H1 (cell line): Measurements from ENCODE around the gene TBC1D20. TPM values are rescaled to one million over a fixed set of nuclear protein-coding genes. Genes with fewer than 3 reads are reported as not detected.

ENCODE experiments used
- CTCF ChIA-PET: fragments of 300-600 bp; sonication (Branson Sonifier 250); formaldehyde crosslinking; loops from one replicate; lab custom pipeline; 2021; ENCODE audit not compliant: partially characterized antibody; lab: Charles Lee
- POLR2A ChIA-PET: fragments of 300-600 bp; sonication (Branson Sonifier 250); formaldehyde crosslinking; loops from one replicate; lab custom pipeline; 2021; ENCODE audit warnings: inconsistent platforms; ENCODE audit not compliant: partially characterized antibody; lab: Charles Lee
- DNase-seq, 2 experiments: peaks; one replicate each; pipeline versions ENCODE4 v3.0.0 to v3.0.0-alpha.2; 2010 to 2022; ENCODE audit warnings: low spot score in 2 of 2, low read depth in 1 of 2, mixed read lengths in 1 of 2
- FAIRE-seq: peaks from 2 replicates; lab custom pipeline; 2011; peaks lifted over from hg19 to GRCh38; lab: Jason Lieb, UNC
- H2AFZ ChIP-seq: 2 replicates; pipeline ENCODE4 v1.8.1; 2012; ENCODE audit warnings: low read length, inconsistent platforms
- H2AK5ac ChIP-seq: 2 replicates; pipeline ENCODE4 v1.6.1; 2013; ENCODE audit warnings: low read depth, low read length
- H2BK120ac ChIP-seq: replicated peaks from 2 replicates; pipeline ENCODE3; 2013; ENCODE audit warnings: low read depth, low read length, inconsistent platforms
- H2BK12ac ChIP-seq: 2 replicates; pipeline ENCODE4 v1.6.1; 2013; ENCODE audit warnings: low read depth, low read length
- H2BK15ac ChIP-seq: 2 replicates; pipeline ENCODE4 v1.6.1; 2013; ENCODE audit warnings: low read length
- H2BK20ac ChIP-seq: 2 replicates; pipeline ENCODE4 v1.6.1; 2013; ENCODE audit warnings: low read length
- H2BK5ac ChIP-seq: 2 replicates; pipeline ENCODE4 v1.6.1; 2013; ENCODE audit warnings: low read depth, low read length
- H3K14ac ChIP-seq: 2 replicates; pipeline ENCODE4 v1.6.1; 2013; ENCODE audit warnings: inconsistent platforms; ENCODE audit not compliant: insufficient read length
- H3K18ac ChIP-seq: 2 replicates; pipeline ENCODE4 v1.6.1; 2013; ENCODE audit warnings: low read length; ENCODE audit errors: extremely low read depth
- H3K23ac ChIP-seq: 2 replicates; pipeline ENCODE4 v1.6.1; 2013; ENCODE audit warnings: inconsistent platforms; ENCODE audit not compliant: insufficient read length
- H3K23me2 ChIP-seq: 2 replicates; pipeline ENCODE4 v1.6.1; 2013; ENCODE audit warnings: low read depth, low read length
- H3K27ac ChIP-seq: 2 replicates; pipeline ENCODE4 v1.6.1; 2011; ENCODE audit warnings: low read depth, low read length, inconsistent platforms
- H3K27me3 ChIP-seq, 4 experiments: replicated peaks in 1 of 4; 1 replicate in 1 of 4; 2 replicates in 3 of 4; pipeline versions ENCODE4 v1.6.1 to v1.8.1; 2011 to 2013; ENCODE audit warnings: low read length in 3 of 4, mild to moderate bottlenecking in 3 of 4, inconsistent platforms in 2 of 4, mixed read lengths in 2 of 4, moderate library complexity in 1 of 4; ENCODE audit not compliant: control insufficient read depth in 3 of 4, insufficient read depth in 3 of 4; ENCODE audit errors: extremely low read depth in 1 of 4
- H3K36me3 ChIP-seq, 4 experiments: 2 replicates each; pipeline versions ENCODE4 v1.6.1 to v1.8.1; 2011 to 2013; ENCODE audit warnings: mild to moderate bottlenecking in 4 of 4, low read length in 3 of 4, moderate library complexity in 2 of 4, control low read depth in 1 of 4, inconsistent platforms in 1 of 4; ENCODE audit not compliant: insufficient read depth in 4 of 4, control insufficient read depth in 2 of 4
- H3K4ac ChIP-seq: replicated peaks from 2 replicates; pipeline ENCODE3; 2013; ENCODE audit warnings: low read length, low read depth, mixed read lengths, inconsistent platforms; ENCODE audit not compliant: insufficient read length
- H3K4me1 ChIP-seq, 4 experiments: replicated peaks in 1 of 4; 1 replicate in 1 of 4; 2 replicates in 3 of 4; pipeline versions ENCODE4 v1.6.1 to v1.8.1; 2011 to 2013; ENCODE audit warnings: low read length in 3 of 4, inconsistent platforms in 2 of 4, mixed read lengths in 1 of 4; ENCODE audit not compliant: insufficient read depth in 4 of 4, control insufficient read depth in 3 of 4
- H3K4me2 ChIP-seq, 2 experiments: 2 replicates each; pipeline versions ENCODE4 v1.6.1 to v1.8.1; 2011 to 2013; ENCODE audit warnings: low read depth in 2 of 2, low read length in 2 of 2, control low read depth in 1 of 2, inconsistent platforms in 1 of 2, mild to moderate bottlenecking in 1 of 2; ENCODE audit not compliant: insufficient read depth in 1 of 2
- H3K4me3 ChIP-seq, 4 experiments: fragments of 200-600, 300-600 bp in 1 of 4; sonication (generic), shearing (Covaris generic), sonication (Bioruptor Twin) in 1 of 4; 2 replicates each; pipeline versions ENCODE4 v1.5.1 to v1.8.1; 2011 to 2016; ENCODE audit warnings: low read length in 4 of 4, low read depth in 3 of 4, control low read depth in 2 of 4, inconsistent platforms in 2 of 4, mild to moderate bottlenecking in 2 of 4, mixed read lengths in 1 of 4, moderate library complexity in 1 of 4; ENCODE audit not compliant: insufficient read depth in 2 of 4; ENCODE audit errors: extremely low read depth in 1 of 4
- H3K56ac ChIP-seq: replicated peaks from 2 replicates; pipeline ENCODE3; 2013; ENCODE audit warnings: low read depth, mild to moderate bottlenecking, mixed read lengths, low read length, inconsistent platforms; ENCODE audit not compliant: insufficient read length
- H3K79me1 ChIP-seq: 2 replicates; pipeline ENCODE4 v1.6.1; 2013; ENCODE audit warnings: low read depth, low read length, control low read depth
- H3K79me2 ChIP-seq, 2 experiments: 2 replicates each; pipeline versions ENCODE4 v1.6.1 to v1.8.1; 2012 to 2013; ENCODE audit warnings: low read length in 2 of 2, mild to moderate bottlenecking in 2 of 2, inconsistent platforms in 1 of 2; ENCODE audit not compliant: insufficient read depth in 2 of 2, control insufficient read depth in 1 of 2
- H3K9ac ChIP-seq, 4 experiments: replicated peaks in 1 of 4; 1 replicate in 1 of 4; 2 replicates in 3 of 4; pipeline versions ENCODE4 v1.6.1 to v1.8.1; 2011 to 2013; ENCODE audit warnings: low read depth in 3 of 4, low read length in 3 of 4, control low read depth in 2 of 4, mild to moderate bottlenecking in 2 of 4, moderate library complexity in 2 of 4, inconsistent platforms in 1 of 4; ENCODE audit errors: extremely low read depth in 1 of 4
- H3K9me3 ChIP-seq, 2 experiments: 2 replicates each; pipeline versions ENCODE4 v1.6.1 to v1.8.1; 2012 to 2013; ENCODE audit warnings: mild to moderate bottlenecking in 2 of 2, moderate library complexity in 2 of 2, control low read depth in 1 of 2, inconsistent platforms in 1 of 2, low read depth in 1 of 2, low read length in 1 of 2, mixed read lengths in 1 of 2; ENCODE audit not compliant: insufficient read depth in 2 of 2
- H4K20me1 ChIP-seq, 2 experiments: replicated peaks in 1 of 2; 2 replicates each; pipeline versions ENCODE3 to v1.8.1; 2011 to 2013; ENCODE audit warnings: inconsistent platforms in 2 of 2, low read length in 2 of 2, mild to moderate bottlenecking in 1 of 2; ENCODE audit not compliant: insufficient read depth in 2 of 2, control insufficient read depth in 1 of 2
- H4K5ac ChIP-seq: 2 replicates; pipeline ENCODE4 v1.6.1; 2013; ENCODE audit warnings: low read length, low read depth, mixed read lengths, inconsistent platforms; ENCODE audit not compliant: insufficient read length
- H4K8ac ChIP-seq: 2 replicates; pipeline ENCODE4 v1.8.0; 2013; ENCODE audit warnings: mild to moderate bottlenecking, moderate library complexity, low read length, inconsistent platforms; ENCODE audit not compliant: insufficient read depth; ENCODE audit errors: extremely low read depth
- H4K91ac ChIP-seq: replicated peaks from 2 replicates; pipeline ENCODE3; 2013; ENCODE audit warnings: low read length, mixed read lengths, inconsistent platforms; ENCODE audit not compliant: insufficient read length
- POLR2A ChIP-seq, 2 experiments: IDR thresholded peaks; 1 replicate in 1 of 2; 2 replicates in 1 of 2; pipeline ENCODE4 v1.6.1; 2011; ENCODE audit warnings: low read depth in 2 of 2, low read length in 2 of 2, mild to moderate bottlenecking in 2 of 2; ENCODE audit errors: control extremely low read depth in 1 of 2
- SP2 ChIP-seq: IDR thresholded peaks from 2 replicates; pipeline ENCODE4 v1.6.1; 2012; ENCODE audit warnings: mild to moderate bottlenecking, low read length, inconsistent platforms
- SP4 ChIP-seq: IDR thresholded peaks from 2 replicates; pipeline ENCODE4 v1.6.1; 2012; ENCODE audit warnings: low read length, inconsistent platforms
- WGBS, 2 experiments: shearing (Covaris generic) in 1 of 2; methylation state at CpG; one replicate each; pipeline versions ENCODE4 v1.1.6 to v1.1.7; 2013 to 2015; ENCODE audit warnings: low lambda C conversion rate in 2 of 2, mixed read lengths in 2 of 2, inconsistent platforms in 1 of 2, low coverage in 1 of 2, missing lambda C conversion rate in 1 of 2; ENCODE audit not compliant: insufficient replicate concordance in 2 of 2, insufficient coverage in 1 of 2, insufficient read length in 1 of 2; ENCODE audit errors: extremely low coverage in 1 of 2, missing lambda C conversion rate in 1 of 2; 5-methylcytosine and 5-hydroxymethylcytosine counted together
- polyA plus RNA-seq, 7 experiments: library from polyadenylated mRNA; depleted of rRNA in 3 of 7; stranded (reverse) in 5 of 7; unstranded in 2 of 7; fragments of >200 nt in 5 of 7; fragments of 200-250 nt in 2 of 7; gene quantifications; 1 replicate in 5 of 7; 2 replicates in 1 of 7; 4 replicates in 1 of 7; pipeline versions ENCODE4 v1.2.1 to v1.2.3, GENCODE V29; 2011 to 2013; ENCODE audit warnings: missing spikeins in 2 of 7, mixed read lengths in 2 of 7
- total RNA-seq: library from RNA; stranded (reverse); fragmentation: NEBNext Ultra II Directional; extraction: Animal tissue kit (Norgen Biotek cat#: 25700); gene quantifications from 2 replicates; pipeline ENCODE4 v1.2.1, GENCODE V29; 2021

The TBC1D20 gene
- total and polyA plus RNA-seq, 2 of the 8 experiments (the other 6 are each of a cell fraction or from before 2014, with no cell fraction given) = 14.5 to 17.1 TPM

DNA sequence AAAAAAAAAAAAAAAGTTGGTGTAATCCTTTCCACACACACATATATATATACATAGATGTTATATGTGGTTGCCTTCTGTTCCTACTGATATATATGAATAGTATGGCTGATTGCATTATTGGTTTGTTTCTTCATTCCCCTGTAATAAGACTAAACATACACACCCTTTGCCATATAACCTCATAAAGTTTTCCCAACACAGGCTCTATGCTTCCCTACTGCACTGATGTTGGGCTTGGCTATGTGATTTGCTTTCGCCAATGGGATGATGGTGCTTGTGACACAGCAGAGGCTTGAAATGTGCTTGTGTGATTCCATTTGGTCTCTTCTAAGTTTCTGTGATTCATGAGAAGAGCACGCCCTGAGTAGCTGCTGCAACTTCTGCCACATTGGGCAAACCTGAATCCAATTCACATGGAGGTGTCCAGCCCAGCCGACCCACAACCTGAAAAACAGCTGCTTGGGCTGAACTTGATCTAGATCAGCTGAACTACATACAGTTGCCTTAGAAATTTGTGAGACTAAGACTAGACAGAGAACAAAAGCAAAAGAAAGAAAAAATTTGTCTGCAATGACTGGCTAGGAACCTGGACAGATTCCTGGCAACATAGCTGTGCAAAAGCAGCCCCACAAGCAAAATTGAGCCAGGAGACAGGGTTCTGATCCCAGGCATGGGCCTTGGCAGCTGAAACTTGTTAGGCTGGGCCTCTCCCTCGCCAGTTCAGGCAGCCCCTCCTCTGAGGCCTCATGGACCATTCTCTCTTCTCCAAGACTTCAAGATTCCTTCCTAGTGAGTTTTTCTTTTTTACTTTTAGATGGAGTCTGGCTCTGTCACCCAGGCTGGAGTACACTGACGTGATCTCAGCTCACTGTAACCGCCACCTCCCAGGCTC lies 13.4 kb upstream of the TBC1D20 start:
- Histone ChIP-seq H4K20me1 (peaks cover 0 to 2% of the 10 kb centered on the region in 2 experiments), H2BK12ac (no peak overlapping the region), H3K27ac (no peak overlapping the region), H2AFZ (no peak overlapping the region), H3K9me3 (peaks cover 2 to 5% of the 10 kb centered on the region in 2 experiments; a peak in 2 of 4 replicates), H2BK15ac (no peak overlapping the region), H3K79me1 (no peaks in the 10 kb centered on the region), H3K4me2 (no peak overlapping the region), H3K27me3 (no peaks in the 10 kb centered on the region), H3K56ac (no peak overlapping the region), H3K36me3 (peaks cover 0 to 15% (median 12%) of the 10 kb centered on the region in 4 experiments; a peak in 6 of 8 replicates), H4K91ac (no peak overlapping the region), H4K8ac (no peak overlapping the region), H3K9ac (no peak overlapping the region), H3K23me2 (no peaks in the 10 kb centered on the region), H3K14ac (no peak overlapping the region), H3K4me1 (no peaks in the 10 kb centered on the region), H2BK20ac (no peak overlapping the region), H2BK5ac (no peak overlapping the region), H3K23ac (no peak overlapping the region), H2AK5ac (no peak overlapping the region), H2BK120ac (no peak overlapping the region), H4K5ac (no peak overlapping the region), H3K4me3 (no peak overlapping the region), H3K18ac (no peak overlapping the region), H3K79me2 (no peaks in the 10 kb centered on the region), H3K4ac (no peak overlapping the region)
- WGBS, 2 experiments = 92% methylated on average over 6 of the region's 6 CpGs; no CpG with 5 or more reads in 1 of the 2 experiments
- no peak for TF ChIP-seq SP2
- TF ChIP-seq POLR2A (IDR thresholded peaks at IDR 0.05; ENCODE audit: control extremely low read depth in 1 of 2, low read depth in 2 of 2, low read length in 2 of 2) = peak in 1 of 2 experiments; percentile 19; a peak in 1 of 3 replicates
- TF ChIP-seq SP4 = no peak
- CTCF ChIA-PET = interaction anchor here (0.6 to 5.3 kb wide), 11 partner anchors 10 to 193 kb away, joined by 3 to 36 read pairs (median 4); partner anchors contain the start of gene TBC1D20
- FAIRE-seq (no peak), DNase-seq (no peak)
- POLR2A ChIA-PET = interaction anchor here (1.0 to 2.3 kb wide), 8 partner anchors 10 to 128 kb away, joined by 3 to 16 read pairs (median 4); partner anchors contain the start of gene TBC1D20
